A673 (cell line): ENCODE results near the gene LINGO1. TPM values are rescaled to one million over a fixed set of nuclear protein-coding genes. Genes with fewer than 3 reads are reported as not detected.
A peak's percentile ranks its signal among the peaks of the same experiment; 100 is the strongest.

Experiments
- BruUV-seq: library from RNA; stranded (reverse); fragments of 400-500 nt; replicated peaks from 2 replicates; lab custom pipeline; 2021; lab: Mats Ljungman, UMichigan
- CTCF ChIA-PET: fragments of 300-600 bp; sonication (Branson Sonifier 250); formaldehyde crosslinking; loops from one replicate; lab custom pipeline; 2022; ENCODE audit warnings: antibody characterized with exemption; lab: Charles Lee
- POLR2A ChIA-PET: fragments of 300-600 bp; sonication (Branson Sonifier 250); formaldehyde crosslinking; loops from one replicate; lab custom pipeline; 2022; ENCODE audit warnings: antibody characterized with exemption; ENCODE audit not compliant: low non-redundant PET; lab: Charles Lee
- DNase-seq: peaks from one replicate; pipeline ENCODE4 v3.0.0-alpha.2; 2015; ENCODE audit warnings: low spot score
- H3K27ac ChIP-seq: fragments of 200-600 bp; sonication (generic); 2 replicates; pipeline ENCODE4 v1.5.1; 2016; ENCODE audit warnings: mixed run types, low read depth, mild to moderate bottlenecking, mixed read lengths, antibody characterized with exemption, low read length; ENCODE audit not compliant: poor library complexity, severe bottlenecking
- H3K27me3 ChIP-seq: fragments of 200-600 bp; sonication (generic); replicated peaks from 2 replicates; pipeline ENCODE4 v1.6.1; 2017; ENCODE audit warnings: mixed run types, low read depth, mild to moderate bottlenecking, mixed read lengths, antibody characterized with exemption, low read length; ENCODE audit not compliant: insufficient read depth, poor library complexity
- H3K36me3 ChIP-seq: fragments of 200-600 bp; sonication (generic); 2 replicates; pipeline ENCODE4 v1.6.1; 2016; ENCODE audit warnings: mixed run types, mild to moderate bottlenecking, mixed read lengths, antibody characterized with exemption, low read length; ENCODE audit not compliant: insufficient read depth, poor library complexity, severe bottlenecking
- H3K4me1 ChIP-seq: fragments of 200-600 bp; sonication (generic); 2 replicates; pipeline ENCODE4 v1.6.1; 2017; ENCODE audit warnings: mixed run types, mild to moderate bottlenecking, mixed read lengths, antibody characterized with exemption, low read length; ENCODE audit not compliant: insufficient read depth, poor library complexity, severe bottlenecking
- H3K4me3 ChIP-seq: fragments of 200-600 bp; sonication (generic); 2 replicates; pipeline ENCODE4 v1.5.1; 2016; ENCODE audit warnings: low read depth, mixed run types, mild to moderate bottlenecking, mixed read lengths, low read length; ENCODE audit not compliant: poor library complexity, severe bottlenecking
- H3K9me3 ChIP-seq: fragments of 200-600 bp; sonication (generic); 2 replicates; pipeline ENCODE4 v1.6.1; 2016; ENCODE audit warnings: mixed run types, low read depth, mild to moderate bottlenecking, mixed read lengths, antibody characterized with exemption, low read length; ENCODE audit not compliant: poor library complexity, severe bottlenecking
- EZH2 ChIP-seq: fragments of 200-600 bp; sonication (generic); IDR thresholded peaks from 2 replicates; pipeline ENCODE4 v1.6.1; 2017; ENCODE audit warnings: borderline replicate concordance, low read depth, mild to moderate bottlenecking, mixed read lengths, antibody characterized with exemption, low read length; ENCODE audit not compliant: poor library complexity, severe bottlenecking
- intact Hi-C: fragments of 100-400 bp; cut with micrococcal nuclease; formaldehyde crosslinking; loops from one replicate; pipeline ENCODE4 v1.10.0; 2022; ENCODE audit not compliant: unreplicated experiment
- total RNA-seq: library from RNA; stranded (reverse); gene quantifications from 2 replicates; pipeline ENCODE4 v1.2.3, GENCODE V29; 2021
- TF ChIP-seq, protein P1 (sequence below): fragments of 300-800, 200-600 bp; sonication (generic); conservative IDR thresholded peaks from 2 replicates; pipeline ENCODE4 v1.5.1; 2017; ENCODE audit warnings: low read depth, mild to moderate bottlenecking, antibody characterized with exemption, low read length, moderate library complexity, mixed read lengths

LINGO1 gene
- total RNA-seq, 1 experiment from 2014 or later: 93.7 TPM

DNA sequence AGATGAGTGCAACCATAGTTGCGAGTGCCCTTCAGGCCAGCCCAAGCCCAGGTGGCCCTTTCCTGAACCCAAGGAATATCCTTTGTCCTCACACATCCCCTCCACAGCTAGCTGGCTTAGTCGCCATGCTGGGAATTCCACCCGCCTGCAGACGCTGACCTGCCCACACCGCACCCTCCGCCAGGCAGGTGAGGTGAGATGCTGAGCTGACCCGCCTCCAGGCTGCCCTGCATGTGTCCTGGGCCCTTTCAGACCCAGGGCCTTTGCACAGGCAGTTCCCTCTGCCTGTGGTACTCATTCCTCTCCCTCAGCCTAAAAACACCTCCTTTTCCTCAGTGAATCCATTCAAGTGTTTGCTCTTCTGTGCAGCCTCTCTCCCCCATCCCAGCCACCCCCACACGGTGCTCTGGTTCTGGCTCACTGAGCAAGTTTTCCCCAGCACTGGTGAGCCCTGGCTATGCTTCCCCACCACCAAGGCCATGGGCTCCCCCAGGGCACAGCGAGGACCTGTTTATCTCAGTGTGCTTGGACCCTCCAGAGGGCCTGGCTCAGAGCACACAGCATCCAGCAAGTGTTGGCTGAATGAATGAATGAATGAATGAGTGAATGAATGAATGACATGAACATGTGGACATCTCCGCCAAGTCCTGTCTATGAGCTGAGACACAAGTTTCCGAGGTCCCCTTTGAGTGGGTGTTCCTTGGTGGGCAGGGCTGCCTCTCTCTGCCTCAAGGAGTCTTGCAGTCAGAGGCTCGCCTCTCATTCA is 33.0 kb upstream of the LINGO1 start:
- no TSS peak for BruUV-seq
- Histone ChIP-seq H3K36me3 (no peaks in the 10 kb centered on the region), H3K4me3 (no peak overlapping the region), H3K9me3 (no peaks in the 10 kb centered on the region), H3K27ac (peak overlapping the region; percentile 7), H3K27me3 (no peaks in the 10 kb centered on the region), H3K4me1 (peaks cover 10% of the 10 kb centered on the region)
- TF ChIP-seq, protein P1, sequence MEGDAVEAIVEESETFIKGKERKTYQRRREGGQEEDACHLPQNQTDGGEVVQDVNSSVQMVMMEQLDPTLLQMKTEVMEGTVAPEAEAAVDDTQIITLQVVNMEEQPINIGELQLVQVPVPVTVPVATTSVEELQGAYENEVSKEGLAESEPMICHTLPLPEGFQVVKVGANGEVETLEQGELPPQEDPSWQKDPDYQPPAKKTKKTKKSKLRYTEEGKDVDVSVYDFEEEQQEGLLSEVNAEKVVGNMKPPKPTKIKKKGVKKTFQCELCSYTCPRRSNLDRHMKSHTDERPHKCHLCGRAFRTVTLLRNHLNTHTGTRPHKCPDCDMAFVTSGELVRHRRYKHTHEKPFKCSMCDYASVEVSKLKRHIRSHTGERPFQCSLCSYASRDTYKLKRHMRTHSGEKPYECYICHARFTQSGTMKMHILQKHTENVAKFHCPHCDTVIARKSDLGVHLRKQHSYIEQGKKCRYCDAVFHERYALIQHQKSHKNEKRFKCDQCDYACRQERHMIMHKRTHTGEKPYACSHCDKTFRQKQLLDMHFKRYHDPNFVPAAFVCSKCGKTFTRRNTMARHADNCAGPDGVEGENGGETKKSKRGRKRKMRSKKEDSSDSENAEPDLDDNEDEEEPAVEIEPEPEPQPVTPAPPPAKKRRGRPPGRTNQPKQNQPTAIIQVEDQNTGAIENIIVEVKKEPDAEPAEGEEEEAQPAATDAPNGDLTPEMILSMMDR: no peak
- no peak for TF ChIP-seq EZH2
- ChIA-PET CTCF (no interaction called here), POLR2A (no interaction called here)
- DNase-seq: no peak
- intact Hi-C loops: no loop called here

DNA sequence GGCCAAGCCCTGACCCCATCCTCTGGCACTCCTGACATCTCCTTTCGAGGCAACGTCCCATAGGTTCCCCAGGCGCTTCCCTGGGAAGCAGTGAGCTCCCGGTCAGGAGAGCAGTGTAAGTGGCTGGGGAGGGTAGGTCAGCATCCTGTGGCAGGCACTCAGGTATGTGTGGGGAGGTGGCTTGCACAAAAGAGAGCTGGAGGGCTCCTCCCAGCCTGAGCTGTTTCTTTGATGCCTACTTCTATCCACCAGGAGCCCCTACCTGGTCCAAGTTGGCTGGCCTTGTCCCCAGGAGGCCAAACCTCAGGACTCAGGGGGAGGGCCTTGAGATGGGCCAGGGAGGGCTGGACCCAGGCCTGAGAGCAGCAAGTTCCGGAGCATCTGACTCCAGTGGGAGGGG is 31.7 kb upstream of the LINGO1 start:
- TF ChIP-seq, protein P1: no peak
- no peak for TF ChIP-seq EZH2
- Histone ChIP-seq H3K4me1 (peaks cover 22% of the 10 kb centered on the region), H3K27me3 (no peaks in the 10 kb centered on the region), H3K27ac (peak overlapping the region; percentile 22), H3K36me3 (no peaks in the 10 kb centered on the region), H3K9me3 (no peaks in the 10 kb centered on the region), H3K4me3 (no peak overlapping the region)
- ChIA-PET POLR2A (interaction anchor here (0.5 kb wide), 1 partner anchor 12 kb away, joined by 3 read pairs; no protein-coding TSS in a partner anchor), CTCF (interaction anchor here (0.7 kb wide), 1 partner anchor 157 kb away, joined by 3 read pairs; no protein-coding TSS in a partner anchor)
- no TSS peak for BruUV-seq
- intact Hi-C loops: no loop called here
- no peak for DNase-seq

DNA sequence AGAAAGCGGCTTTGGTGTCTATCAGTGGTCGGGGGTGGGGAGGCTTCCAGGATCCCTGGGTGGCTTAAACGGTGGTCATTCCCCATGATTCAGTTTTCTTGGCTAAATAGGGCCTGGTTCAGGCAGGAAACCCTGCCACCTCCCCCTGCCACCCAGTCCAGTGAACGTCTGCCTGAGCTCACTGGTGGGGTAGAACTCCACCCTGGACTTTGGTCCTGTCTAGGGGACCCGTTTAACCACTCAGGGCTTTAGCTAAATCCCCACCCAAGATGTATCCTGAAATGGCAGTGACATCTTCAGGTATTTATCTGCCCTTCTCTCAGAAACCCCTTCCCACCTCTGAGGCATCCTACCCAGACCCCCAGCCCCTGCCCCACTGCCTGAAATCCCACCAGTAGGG is 30.5 kb upstream of the LINGO1 start:
- H3K27ac ChIP-seq: peak overlapping the region; percentile 45
- ChIA-PET CTCF (no interaction called here), POLR2A (no interaction called here)
- H3K9me3 ChIP-seq: no peaks in the 10 kb centered on the region
- BruUV-seq: no TSS peak
- H3K27me3 ChIP-seq: no peaks in the 10 kb centered on the region
- TF ChIP-seq, protein P1: no peak
- TF ChIP-seq EZH2: no peak
- intact Hi-C loops: no loop called here
- peaks cover 31% of the 10 kb centered on the region for H3K4me1 ChIP-seq
- no peaks in the 10 kb centered on the region for H3K36me3 ChIP-seq
- no peak overlapping the region for H3K4me3 ChIP-seq
- no peak for DNase-seq
